GM19452 (cell line): ENCODE data around the gene TEX9.
A peak's percentile ranks its signal among the peaks of the same experiment; 100 is the strongest.
"Not testable (repeated sequence)": the region's sequence is repeated elsewhere in the genome, so short reads cannot be mapped to it uniquely, and the experiment has no call there.

Source experiments
- ATAC-seq: cut with Tn5 transposase; IDR thresholded peaks from one replicate; pipeline ENCODE4 v1.9.1; 2021; ENCODE audit not compliant: unreplicated experiment

TEX9 gene

GRCh38 chr15:56361987-56362386 lies 3.2 kb upstream of the TEX9 start:
- no peak for ATAC-seq

GRCh38 chr15:56366211-56366610 lies 985 bp downstream of the TEX9 start:
- ATAC-seq = no peak

GRCh38 chr15:56367156-56367555 lies 1.9 kb downstream of the TEX9 start:
- no peak for ATAC-seq

- ATAC-seq = no peak
These were observed 4.0 kb downstream of the TEX9 start for GRCh38 chr15:56369234-56369633.

- peak; percentile 87 for ATAC-seq
These were observed 6.4 kb downstream of the TEX9 start for GRCh38 chr15:56371495-56372147.

- not testable (repeated sequence) for ATAC-seq
These were observed 9.5 kb downstream of the TEX9 start for GRCh38 chr15:56374693-56375092.

- not testable (repeated sequence) for ATAC-seq
These were observed 12.6 kb downstream of the TEX9 start for GRCh38 chr15:56377822-56378221.

GRCh38 chr15:56383010-56383409 lies 17.8 kb downstream of the TEX9 start:
- no peak for ATAC-seq

GRCh38 chr15:56385908-56386307 lies 20.7 kb downstream of the TEX9 start:
- no peak for ATAC-seq

- ATAC-seq = no peak
These were observed 25.6 kb downstream of the TEX9 start for GRCh38 chr15:56390739-56391267.

- ATAC-seq = no peak
These were observed 28.1 kb downstream of the TEX9 start for GRCh38 chr15:56393277-56393676.

GRCh38 chr15:56394909-56395308 lies 29.7 kb downstream of the TEX9 start:
- ATAC-seq = no peak

GRCh38 chr15:56397325-56397724 lies 32.1 kb downstream of the TEX9 start:
- ATAC-seq = not testable (repeated sequence)

GRCh38 chr15:56399209-56399608 lies 34.0 kb downstream of the TEX9 start:
- ATAC-seq = not testable (repeated sequence)

- ATAC-seq = no peak
These were observed 45.5 kb downstream of the TEX9 start for GRCh38 chr15:56410721-56411120.

- no peak for ATAC-seq
These were observed 46.0 kb downstream of the TEX9 start for GRCh38 chr15:56411122-56411749.

- not testable (repeated sequence) for ATAC-seq
These were observed 48.0 kb downstream of the TEX9 start for GRCh38 chr15:56413114-56413733.

GRCh38 chr15:56425276-56425675 lies 60.0 kb downstream of the TEX9 start:
- no peak for ATAC-seq

GRCh38 chr15:56425976-56426375 lies 60.8 kb downstream of the TEX9 start:
- ATAC-seq = no peak

- ATAC-seq = no peak
These were observed 63.7 kb downstream of the TEX9 start for GRCh38 chr15:56428821-56429458.

- ATAC-seq = no peak
These were observed 67.1 kb downstream of the TEX9 start for GRCh38 chr15:56432304-56432703.
